ENCODE data around the gene APBA3. TPM values are rescaled to one million over a fixed set of nuclear protein-coding genes. Genes with fewer than 3 reads are reported as not detected.
A peak's percentile ranks its signal among the peaks of the same experiment; 100 is the strongest.

The APBA3 gene
- total RNA-seq, 4 donors from 2014 or later, result 12.5 to 30.4 (median 21.3) TPM

GRCh38 chr19:3710265-3710812 lies 51.2 kb downstream of the APBA3 start:
- TF ChIP-seq CTCF (IDR thresholded peaks at IDR 0.05), result no peak
- TF ChIP-seq EP300 (IDR thresholded peaks at IDR 0.05), result no peak
- TF ChIP-seq POLR2A (IDR thresholded peaks at IDR 0.05), result no peak
- no peak for TF ChIP-seq POLR2AphosphoS5 (IDR thresholded peaks at IDR 0.05)
- Histone ChIP-seq H3K4me1 (peaks cover 0 to 12% (median 0%) of the 10 kb centered on the region in 3 donors), H3K4me3 (no peak overlapping the region), H3K9me3 (no peaks in the 10 kb centered on the region), H3K27ac (no peak overlapping the region), H3K27me3 (no peaks in the 10 kb centered on the region), H3K36me3 (no peaks in the 10 kb centered on the region)
- WGBS, 2 donors (ENCODE audit: low coverage in 1 of 2), result 41 to 47% methylated on average over 5 to 14 of the region's 20 CpGs
- peak; percentile 71 for ATAC-seq

- no peak within 1 kb of the TSS for H3K27ac ChIP-seq
These were observed 53.1 kb downstream of the APBA3 start, which contains the start of gene TJP3 for GRCh38 chr19:3708207-3708931. TJP3 (plus strand) TSS chr19:3708384; CDS start chr19:3728433, 20,049 bp downstream.

GRCh38 chr19:3707868-3708206 lies 53.7 kb downstream of the APBA3 start:
- no peak overlapping the region for H3K4me3 ChIP-seq
- no peak overlapping the region for H3K27ac ChIP-seq
- no peaks in the 10 kb centered on the region for H3K27me3 ChIP-seq
- peaks cover 0 to 6% (median 0%) of the 10 kb centered on the region in 3 donors for H3K4me1 ChIP-seq
- TF ChIP-seq EP300 (IDR thresholded peaks at IDR 0.05), result no peak
- TF ChIP-seq POLR2A (IDR thresholded peaks at IDR 0.05), result no peak
- TF ChIP-seq CTCF (IDR thresholded peaks at IDR 0.05), result no peak
- TF ChIP-seq POLR2AphosphoS5 (IDR thresholded peaks at IDR 0.05), result no peak
- no peak for ATAC-seq
- no peaks in the 10 kb centered on the region for H3K36me3 ChIP-seq
- 100% methylated on average over 2 of the region's 12 CpGs; no CpG with 5 or more reads in 1 of the 2 donors for WGBS, 2 donors (ENCODE audit: low coverage in 1 of 2)
- no peaks in the 10 kb centered on the region for H3K9me3 ChIP-seq

More at GRCh38 chr19:3708207-3708931, 53.1 kb downstream of the APBA3 start, which contains the start of gene TJP3:
- Histone ChIP-seq H3K36me3 (no peaks in the 10 kb centered on the region), H3K4me3 (no peak within 1 kb of the TSS), H3K4me1 (peaks cover 0 to 12% (median 0%) of the 10 kb centered on the region in 3 donors), H3K9me3 (no peaks in the 10 kb centered on the region), H3K27me3 (no peaks in the 10 kb centered on the region)
- WGBS, 2 donors (ENCODE audit: low coverage in 1 of 2), result 20% methylated on average over 1 of the region's 24 CpGs; no CpG with 5 or more reads in 1 of the 2 donors
- no peak for ATAC-seq
- TF ChIP-seq POLR2A (IDR thresholded peaks at IDR 0.05) (no peak), POLR2AphosphoS5 (IDR thresholded peaks at IDR 0.05) (no peak), EP300 (IDR thresholded peaks at IDR 0.05) (no peak), CTCF (IDR thresholded peaks at IDR 0.05) (no peak)

- Histone ChIP-seq H3K27me3 (no peaks in the 10 kb centered on the region), H3K4me3 (no peak overlapping the region), H3K36me3 (peaks cover 0 to under 1% of the 10 kb centered on the region in 2 donors), H3K4me1 (peaks cover 0 to 36% (median 11%) of the 10 kb centered on the region in 3 donors), H3K27ac (no peak overlapping the region), H3K9me3 (no peaks in the 10 kb centered on the region)
- no peak for TF ChIP-seq POLR2AphosphoS5 (IDR thresholded peaks at IDR 0.05)
- no peak for ATAC-seq
- 5 to 8% methylated on average over 1 of the region's 1 CpG for WGBS, 2 donors (ENCODE audit: low coverage in 1 of 2)
These were observed 60.3 kb downstream of the APBA3 start for GRCh38 chr19:3701200-3701599.

Small RNA genes lying within 50 kb of the gene (small RNA-seq; reads per million reads assigned to genes)
- gene AC005777.1, result 0 reads per million in 4 donors

Other genes starting within 250 kb of the APBA3 start
- gene TEKTIP1, start 222.5 kb downstream of the APBA3 start, total RNA-seq, result not detected
- gene MFSD12, start 204.1 kb downstream of the APBA3 start, total RNA-seq, result 10 to 100 TPM; 22.1 to 94.1 (median 42.2) TPM
- 100 to 1,000 TPM; 106 to 203 (median 154) TPM for gene HMG20B, start 188.7 kb downstream of the APBA3 start, total RNA-seq
- gene GIPC3, start 176.2 kb downstream of the APBA3 start, total RNA-seq, result 10 to 100 TPM in 1 of 4 donors, 1 to 10 TPM in 2, under 1 TPM in 1; 0.94 to 16.8 (median 2.1) TPM
- gene TBXA2R, start 154.8 kb downstream of the APBA3 start, total RNA-seq, result 10 to 100 TPM in 1 of 4 donors, 1 to 10 TPM in 3; 1.4 to 14.9 (median 4.5) TPM
- 10 to 100 TPM; 20.3 to 34.2 (median 28.6) TPM for gene CACTIN, start 134.9 kb downstream of the APBA3 start, total RNA-seq
- 100 to 1,000 TPM in 1 of 4 donors, 10 to 100 TPM in 3; 50.8 to 165 (median 61.5) TPM for gene PIP5K1C, start 61.2 kb downstream of the APBA3 start, total RNA-seq
- 1 to 10 TPM in 1 of 4 donors, under 1 TPM in 1, not detected in 2; 0.78 to 3.6 TPM for gene TJP3, start 53.3 kb downstream of the APBA3 start, total RNA-seq
- 10 to 100 TPM; 31.8 to 90.1 (median 76.3) TPM for gene MRPL54, start 990 bp upstream of the APBA3 start, total RNA-seq
- gene RAX2, start 10.5 kb upstream of the APBA3 start, total RNA-seq, result not detected
- gene MATK, start 24.7 kb upstream of the APBA3 start, total RNA-seq, result 1 to 10 TPM in 3 of 4 donors, under 1 TPM in 1; 0.47 to 5.0 (median 1.7) TPM
- gene ZFR2, start 107.3 kb upstream of the APBA3 start, total RNA-seq, result under 1 TPM in 1 of 4 donors, not detected in 3; 0.13 TPM
- gene ATCAY, start 119.0 kb upstream of the APBA3 start, total RNA-seq, result under 1 TPM in 3 of 4 donors, not detected in 1; 0.07 to 0.67 (median 0.12) TPM
- 1 to 10 TPM in 2 of 4 donors, under 1 TPM in 1, not detected in 1; 0.69 to 8.6 (median 7.3) TPM for gene NMRK2, start 171.4 kb upstream of the APBA3 start, total RNA-seq
- 100 to 1,000 TPM; 192 to 257 (median 235) TPM for gene DAPK3, start 209.4 kb upstream of the APBA3 start, total RNA-seq
- gene EEF2, start 223.8 kb upstream of the APBA3 start, total RNA-seq, result 1,000 to 10,000 TPM; 2,212 to 2,463 (median 2,311) TPM
- gene PIAS4, start 246.0 kb upstream of the APBA3 start, total RNA-seq, result 10 to 100 TPM; 15.3 to 26.4 (median 16.8) TPM